Tibial artery (tissue), 4 donors: ENCODE measurements around the gene AMY2A.
"Not testable (repeated sequence)": the region's sequence is repeated elsewhere in the genome, so short reads cannot be mapped to it uniquely, and the experiment has no call there.

ENCODE experiments used
- DNase-seq, 2 donors: peaks; one replicate each; pipeline ENCODE4 v3.0.0-alpha.2; 2019
- H3K27ac ChIP-seq, 2 donors: fragments of 200-600 bp; sonication (generic) in 1 of 2; 1 replicate in 1 of 2; 2 replicates in 1 of 2; pipeline ENCODE4 v1.5.1; 2018 to 2019; ENCODE audit warnings: mild to moderate bottlenecking in 1 of 2
- H3K27me3 ChIP-seq, 2 donors: fragments of 200-600 bp; sonication (generic) in 1 of 2; one replicate each; pipeline versions ENCODE4 v1.5.1 to v1.6.0; 2016 to 2019
- H3K36me3 ChIP-seq, 3 donors: fragments of 200-600 bp; sonication (generic) in 2 of 3; one replicate each; pipeline ENCODE4 v1.5.1; 2016 to 2019; ENCODE audit warnings: mild to moderate bottlenecking in 2 of 3
- H3K4me1 ChIP-seq, 4 donors: fragments of 200-600 bp; sonication (generic) in 2 of 4; 1 replicate in 3 of 4; 2 replicates in 1 of 4; pipeline ENCODE4 v1.5.1; 2016 to 2019
- H3K4me3 ChIP-seq, 2 donors: fragments of 200-600 bp; sonication (generic) in 1 of 2; 1 replicate in 1 of 2; 2 replicates in 1 of 2; pipeline ENCODE4 v1.5.1; 2018 to 2019; ENCODE audit warnings: mild to moderate bottlenecking in 2 of 2
- H3K9me3 ChIP-seq, 3 donors: fragments of 200-600 bp; sonication (generic) in 1 of 3; one replicate each; pipeline ENCODE4 v1.5.1; 2016 to 2019
- intact Hi-C: fragments of 100-400 bp; cut with DNase I; formaldehyde crosslinking; loops from one replicate; pipeline ENCODE4 v1.15.0; 2023; ENCODE audit warnings: low total_unique reads
- TF ChIP-seq, protein P1 (sequence below), 2 experiments: fragments of 200-600 bp in 1 of 2; fragments of 450-650 bp in 1 of 2; IDR thresholded peaks; one replicate each; pipeline ENCODE4 v1.5.1; 2017 to 2019; ENCODE audit warnings: antibody characterized with exemption in 2 of 2, mild to moderate bottlenecking in 1 of 2, moderate library complexity in 1 of 2

The AMY2A gene

DNA sequence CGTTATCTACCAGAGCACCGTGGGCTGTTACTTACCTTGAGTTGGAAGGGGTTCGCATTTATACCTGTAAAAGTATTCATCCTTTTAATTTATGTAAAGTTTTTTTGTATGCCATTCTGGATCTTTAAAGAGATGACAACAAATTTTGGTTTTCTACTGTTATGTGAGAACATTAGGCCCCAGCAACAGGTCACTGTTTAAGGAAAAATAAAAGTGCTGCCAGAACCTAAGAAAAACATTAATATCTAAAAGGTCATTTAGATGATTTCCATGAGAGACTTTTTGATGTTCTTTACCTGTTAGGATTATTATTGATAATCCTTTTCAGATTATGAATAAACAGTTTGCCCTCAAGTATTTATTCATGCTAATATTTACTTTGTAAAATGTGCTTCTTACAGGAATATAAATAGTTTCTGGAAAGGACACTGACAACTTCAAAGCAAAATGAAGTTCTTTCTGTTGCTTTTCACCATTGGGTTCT is at the start of gene AMY2A:
Gene AMY2A (plus strand): TSS at position 434 of the 484 bp plus-strand sequence. CDS start 14 bp downstream, at position 448.
- H3K27ac ChIP-seq, DNase-seq, H3K4me3 ChIP-seq, H3K27me3 ChIP-seq, H3K9me3 ChIP-seq, H3K4me1 ChIP-seq, intact Hi-C loops, H3K36me3 ChIP-seq: not testable (repeated sequence)

DNA sequence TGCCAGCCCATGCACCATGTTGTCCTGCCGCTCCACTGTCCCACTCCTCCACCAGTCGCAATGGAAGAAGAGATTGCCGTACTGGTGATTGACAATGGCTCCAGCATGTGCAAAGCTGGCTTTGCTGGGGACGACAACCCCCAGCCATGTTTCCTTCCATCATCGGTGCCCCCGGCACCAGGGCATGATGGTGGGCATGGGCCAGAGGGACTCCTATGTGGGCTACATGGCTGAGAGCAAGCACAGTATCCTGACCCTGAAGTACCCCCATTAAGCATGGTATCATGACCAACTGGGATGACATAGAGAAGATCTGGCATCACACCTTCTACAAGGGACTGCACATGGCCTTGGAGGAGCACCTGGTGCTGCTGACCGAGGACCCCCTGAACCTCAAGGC is 47.7 kb upstream of the AMY2A start:
- Histone ChIP-seq H3K9me3 (no peaks in the 10 kb centered on the region), H3K4me3 (no peak overlapping the region), H3K27ac (no peak overlapping the region), H3K36me3 (peaks cover 14 to 22% (median 16%) of the 10 kb centered on the region in 3 donors), H3K4me1 (no peaks in the 10 kb centered on the region), H3K27me3 (no peaks in the 10 kb centered on the region)
- intact Hi-C loops, result no loop called here
- TF ChIP-seq, protein P1, sequence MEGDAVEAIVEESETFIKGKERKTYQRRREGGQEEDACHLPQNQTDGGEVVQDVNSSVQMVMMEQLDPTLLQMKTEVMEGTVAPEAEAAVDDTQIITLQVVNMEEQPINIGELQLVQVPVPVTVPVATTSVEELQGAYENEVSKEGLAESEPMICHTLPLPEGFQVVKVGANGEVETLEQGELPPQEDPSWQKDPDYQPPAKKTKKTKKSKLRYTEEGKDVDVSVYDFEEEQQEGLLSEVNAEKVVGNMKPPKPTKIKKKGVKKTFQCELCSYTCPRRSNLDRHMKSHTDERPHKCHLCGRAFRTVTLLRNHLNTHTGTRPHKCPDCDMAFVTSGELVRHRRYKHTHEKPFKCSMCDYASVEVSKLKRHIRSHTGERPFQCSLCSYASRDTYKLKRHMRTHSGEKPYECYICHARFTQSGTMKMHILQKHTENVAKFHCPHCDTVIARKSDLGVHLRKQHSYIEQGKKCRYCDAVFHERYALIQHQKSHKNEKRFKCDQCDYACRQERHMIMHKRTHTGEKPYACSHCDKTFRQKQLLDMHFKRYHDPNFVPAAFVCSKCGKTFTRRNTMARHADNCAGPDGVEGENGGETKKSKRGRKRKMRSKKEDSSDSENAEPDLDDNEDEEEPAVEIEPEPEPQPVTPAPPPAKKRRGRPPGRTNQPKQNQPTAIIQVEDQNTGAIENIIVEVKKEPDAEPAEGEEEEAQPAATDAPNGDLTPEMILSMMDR (IDR thresholded peaks at IDR 0.05), result no peak
- DNase-seq, result no peak

DNA sequence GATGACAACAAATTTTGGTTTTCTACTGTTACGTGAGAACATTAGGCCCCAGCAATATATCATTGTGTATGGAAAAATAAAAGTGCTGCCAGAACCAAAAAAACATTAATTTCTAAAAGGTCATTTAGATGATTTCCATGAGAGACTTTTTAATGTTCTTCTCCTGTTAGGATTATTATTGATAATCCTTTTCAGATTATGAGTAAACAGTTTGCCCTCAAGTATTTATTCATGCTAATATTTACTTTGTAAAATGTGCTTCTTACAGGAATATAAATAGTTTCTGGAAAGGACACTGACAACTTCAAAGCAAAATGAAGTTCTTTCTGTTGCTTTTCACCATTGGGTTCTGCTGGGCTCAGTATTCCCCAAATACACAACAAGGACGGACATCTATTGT is 45.9 kb upstream of the AMY2A start, which contains the start of gene AMY2B:
Gene AMY2B (plus strand): TSS at position 301 of the 400 bp plus-strand sequence. CDS start 14 bp downstream, at position 315.
- DNase-seq, intact Hi-C loops, H3K4me1 ChIP-seq, H3K27me3 ChIP-seq, H3K27ac ChIP-seq, H3K4me3 ChIP-seq, H3K9me3 ChIP-seq: not testable (repeated sequence)
- peaks cover 14 to 28% (median 20%) of the 10 kb centered on the region in 3 donors for H3K36me3 ChIP-seq

DNA sequence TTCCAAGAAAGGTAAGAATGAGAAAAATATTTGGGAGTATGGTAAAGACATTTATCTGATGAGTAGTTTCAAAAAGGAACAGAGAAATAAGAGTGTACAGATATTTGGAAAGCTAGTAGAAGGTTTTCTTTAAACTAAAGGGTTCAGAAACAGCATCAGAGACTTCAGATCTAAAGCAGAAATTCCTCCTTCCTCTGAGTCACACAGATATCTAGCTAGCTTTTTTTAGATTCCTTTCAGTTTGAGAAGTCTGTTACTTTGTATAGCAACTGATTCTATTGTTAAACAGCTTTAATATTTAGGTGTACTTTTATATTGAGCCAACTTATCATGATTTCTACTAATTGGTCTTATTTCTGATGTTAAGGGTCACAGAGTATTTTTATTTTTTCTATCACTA is 41.2 kb upstream of the AMY2A start:
- peaks cover 11 to 19% (median 13%) of the 10 kb centered on the region in 3 donors for H3K36me3 ChIP-seq
- TF ChIP-seq, protein P1 (IDR thresholded peaks at IDR 0.05), result no peak
- intact Hi-C loops, result no loop called here
- DNase-seq, result no peak
- H3K4me3 ChIP-seq, result no peak overlapping the region
- no peaks in the 10 kb centered on the region for H3K9me3 ChIP-seq
- no peak overlapping the region for H3K27ac ChIP-seq
- no peaks in the 10 kb centered on the region for H3K4me1 ChIP-seq
- H3K27me3 ChIP-seq, result no peaks in the 10 kb centered on the region

DNA sequence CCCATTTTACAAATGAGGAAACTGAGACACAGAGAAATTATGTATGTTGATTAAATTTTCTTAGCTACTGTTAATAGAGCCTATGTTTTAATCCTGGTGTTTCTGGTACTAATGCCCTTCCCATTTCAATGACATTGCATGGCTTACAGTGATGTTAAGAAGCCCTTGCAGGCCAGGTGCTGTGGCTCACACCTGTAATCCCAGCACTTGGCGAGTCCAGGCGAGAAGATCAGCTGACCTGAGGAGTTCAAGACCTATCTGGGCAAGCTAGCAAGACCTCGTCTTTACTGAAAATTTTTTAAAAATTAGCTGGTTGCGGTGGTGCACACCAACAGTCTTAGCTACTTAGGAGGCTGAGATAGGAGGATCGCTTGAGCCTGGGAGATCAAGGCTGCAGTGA is 40.4 kb upstream of the AMY2A start:
- H3K4me1 ChIP-seq, H3K4me3 ChIP-seq, H3K27me3 ChIP-seq, H3K9me3 ChIP-seq, H3K27ac ChIP-seq, intact Hi-C loops, DNase-seq: not testable (repeated sequence)
- peaks cover 11 to 19% (median 13%) of the 10 kb centered on the region in 3 donors for H3K36me3 ChIP-seq

DNA sequence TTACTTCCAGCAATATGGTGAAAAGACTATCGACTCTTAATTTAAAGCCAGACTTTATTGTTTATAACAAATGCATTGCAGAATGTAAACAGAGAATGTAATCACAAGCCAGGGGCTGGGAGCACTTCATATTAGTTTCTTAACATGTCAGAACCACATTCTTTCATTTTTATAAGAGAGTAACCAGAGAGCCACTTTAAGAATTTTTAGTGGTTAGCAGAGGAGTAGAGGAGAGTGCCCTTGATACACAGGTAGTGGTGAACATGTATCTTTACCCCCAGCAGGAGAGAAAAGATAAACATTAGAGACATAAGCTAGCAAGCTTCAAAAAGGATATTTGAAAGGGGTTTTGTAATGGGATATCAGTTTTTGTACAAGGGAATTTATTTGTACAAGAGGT is 34.8 kb upstream of the AMY2A start:
- TF ChIP-seq, protein P1 (IDR thresholded peaks at IDR 0.05), result no peak
- Histone ChIP-seq H3K27ac (no peak overlapping the region), H3K36me3 (peaks cover 0 to 7% (median 4%) of the 10 kb centered on the region in 3 donors), H3K27me3 (no peaks in the 10 kb centered on the region), H3K9me3 (no peaks in the 10 kb centered on the region), H3K4me3 (no peak overlapping the region), H3K4me1 (no peaks in the 10 kb centered on the region)
- no peak for DNase-seq
- intact Hi-C loops, result no loop called here

DNA sequence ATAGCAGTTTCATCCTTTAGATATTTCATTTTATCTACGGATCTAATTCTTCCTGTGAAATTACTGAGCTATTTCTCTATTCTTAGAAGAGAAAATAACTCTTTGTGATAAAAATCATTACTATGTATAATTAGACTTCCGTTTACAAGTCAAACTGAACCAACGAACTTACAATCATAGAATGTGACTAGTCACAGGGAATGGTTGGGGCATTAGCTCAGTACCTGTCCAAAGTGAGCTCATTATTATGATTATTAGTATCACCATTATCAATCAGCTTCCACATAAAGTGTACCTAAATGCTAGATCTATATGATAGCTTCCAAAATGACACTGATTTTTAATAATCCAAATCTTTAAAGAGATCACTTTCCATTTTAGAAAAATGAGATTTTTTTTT is 33.3 kb upstream of the AMY2A start:
- TF ChIP-seq, protein P1 (IDR thresholded peaks at IDR 0.05), result no peak

More for the DNA sequence above, 33.3 kb upstream of the AMY2A start:
- Histone ChIP-seq H3K4me3 (no peak overlapping the region), H3K9me3 (no peaks in the 10 kb centered on the region), H3K4me1 (no peaks in the 10 kb centered on the region), H3K27ac (no peak overlapping the region), H3K36me3 (peaks cover 0 to 4% (median 0%) of the 10 kb centered on the region in 3 donors), H3K27me3 (no peaks in the 10 kb centered on the region)
- no peak for DNase-seq
- intact Hi-C loops, result no loop called here
